Cardiac muscle cell (in vitro differentiated cells and primary cell): Measurements from ENCODE around the gene NLRC3. TPM values are rescaled to one million over a fixed set of nuclear protein-coding genes. Genes with fewer than 3 reads are reported as not detected.

ENCODE experiments used
- DNase-seq, 2 donors: peaks; one replicate each; pipeline versions ENCODE4 v3.0.0 to v3.0.0-alpha.2; 2010 to 2017; ENCODE audit warnings: low read depth in 1 of 2, low spot score in 1 of 2
- H3K27ac ChIP-seq: fragments of 200-600 bp; sonication (generic); 2 replicates; pipeline ENCODE4 v1.5.1; 2016
- H3K27me3 ChIP-seq: fragments of 200-600 bp; sonication (generic); 2 replicates; pipeline ENCODE4 v1.6.0; 2016; ENCODE audit warnings: control low read depth
- H3K36me3 ChIP-seq: fragments of 200-600 bp; sonication (generic); 2 replicates; pipeline ENCODE4 v1.5.1; 2016; ENCODE audit warnings: control low read depth
- H3K4me1 ChIP-seq: fragments of 200-600 bp; sonication (generic); 2 replicates; pipeline ENCODE4 v1.8.1; 2017; ENCODE audit warnings: low read depth, mild to moderate bottlenecking, mixed run types
- H3K4me3 ChIP-seq: fragments of 200-600 bp; sonication (generic); 2 replicates; pipeline ENCODE4 v1.5.1; 2016; ENCODE audit warnings: mild to moderate bottlenecking
- H3K9me3 ChIP-seq: fragments of 200-600 bp; sonication (generic); 2 replicates; pipeline ENCODE4 v1.5.1; 2017; ENCODE audit warnings: low read depth, mild to moderate bottlenecking, control low read depth
- CTCF ChIP-seq: IDR thresholded peaks from 2 replicates; pipeline ENCODE4 v1.5.1; 2012; ENCODE audit warnings: low read depth, mild to moderate bottlenecking, low read length
- polyA plus RNA-seq: library from polyadenylated mRNA; unstranded; fragments of >200 nt; fragmentation: Nextera tagmentation; extraction: Ambion mirVana; gene quantifications from 2 replicates; pipeline ENCODE4 v1.2.1, GENCODE V29; 2016
- total RNA-seq: library from RNA; depleted of rRNA; stranded (reverse); fragments of >200 nt; gene quantifications from 2 replicates; pipeline ENCODE4 v1.2.3, GENCODE V29; 2016

The NLRC3 gene
- total and polyA plus RNA-seq, 2 experiments from 2014 or later = 0.09 to 0.61 TPM

GRCh38 chr16:3495176-3495575, 82.0 kb downstream of the NLRC3 start, which contains the start of gene C16orf90:
C16orf90 (minus strand) TSS chr16:3495489; CDS start chr16:3495421, 68 bp downstream.
- Histone ChIP-seq H3K27me3 (no peaks in the 10 kb centered on the region), H3K36me3 (no peaks in the 10 kb centered on the region), H3K4me1 (no peaks in the 10 kb centered on the region), H3K9me3 (no peaks in the 10 kb centered on the region), H3K4me3 (no peak within 1 kb of the TSS), H3K27ac (no peak within 1 kb of the TSS)
- no peak for DNase-seq
- TF ChIP-seq CTCF = no peak

- no peak overlapping the region for H3K27ac ChIP-seq
- H3K4me1 ChIP-seq = no peaks in the 10 kb centered on the region
- no peak overlapping the region for H3K4me3 ChIP-seq
- TF ChIP-seq CTCF = no peak
- no peaks in the 10 kb centered on the region for H3K27me3 ChIP-seq
- no peak for DNase-seq
- H3K36me3 ChIP-seq = no peaks in the 10 kb centered on the region
- no peaks in the 10 kb centered on the region for H3K9me3 ChIP-seq
Measured at GRCh38 chr16:3494386-3494973, 82.7 kb downstream of the NLRC3 start.

GRCh38 chr16:3492356-3492755, 84.8 kb downstream of the NLRC3 start:
- no peak for DNase-seq
- no peaks in the 10 kb centered on the region for H3K9me3 ChIP-seq
- no peaks in the 10 kb centered on the region for H3K27me3 ChIP-seq
- no peak for TF ChIP-seq CTCF
- no peaks in the 10 kb centered on the region for H3K36me3 ChIP-seq
- H3K27ac ChIP-seq = no peak overlapping the region
- H3K4me1 ChIP-seq = no peaks in the 10 kb centered on the region
- no peak overlapping the region for H3K4me3 ChIP-seq

GRCh38 chr16:3490911-3491629, 86.1 kb downstream of the NLRC3 start:
- Histone ChIP-seq H3K9me3 (no peaks in the 10 kb centered on the region), H3K4me1 (no peaks in the 10 kb centered on the region), H3K36me3 (no peaks in the 10 kb centered on the region), H3K4me3 (no peak overlapping the region), H3K27ac (no peak overlapping the region), H3K27me3 (no peaks in the 10 kb centered on the region)
- no peak for DNase-seq
- TF ChIP-seq CTCF = no peak

Other genes starting within 250 kb of the NLRC3 start
- 1.1 TPM in 1 of 2 replicates, not detected in the other for gene OR2C1, start 221.5 kb downstream of the NLRC3 start, total RNA-seq
- 1.0 and 1.4 TPM in 2 replicates for gene OR2C1, start 221.5 kb downstream of the NLRC3 start, polyA plus RNA-seq
- 17.1 and 19.8 TPM in 2 replicates for gene ZSCAN32, start 176.4 kb downstream of the NLRC3 start, total RNA-seq
- gene ZSCAN32, start 176.4 kb downstream of the NLRC3 start, polyA plus RNA-seq = 12.3 and 13.7 TPM in 2 replicates
- 32.0 and 33.5 TPM in 2 replicates for gene ZNF174, start 176.2 kb downstream of the NLRC3 start, total RNA-seq
- 31.4 and 33.1 TPM in 2 replicates for gene ZNF174, start 176.2 kb downstream of the NLRC3 start, polyA plus RNA-seq
- 1.2 and 2.1 TPM in 2 replicates for gene ZNF597, start 133.9 kb downstream of the NLRC3 start, total RNA-seq
- gene ZNF597, start 133.9 kb downstream of the NLRC3 start, polyA plus RNA-seq = 0.56 and 2.5 TPM in 2 replicates
- gene NAA60, start 133.7 kb downstream of the NLRC3 start, total RNA-seq = 43.9 and 50.7 TPM in 2 replicates
- 77.0 and 83.0 TPM in 2 replicates for gene NAA60, start 133.7 kb downstream of the NLRC3 start, polyA plus RNA-seq
- gene C16orf90, start 81.9 kb downstream of the NLRC3 start, total RNA-seq = not detected in 2 replicates
- gene C16orf90, start 81.9 kb downstream of the NLRC3 start, polyA plus RNA-seq = not detected in 2 replicates
- gene CLUAP1, start 76.4 kb downstream of the NLRC3 start, total RNA-seq = 23.3 and 29.0 TPM in 2 replicates
- gene CLUAP1, start 76.4 kb downstream of the NLRC3 start, polyA plus RNA-seq = 50.5 and 52.0 TPM in 2 replicates
- 5.6 and 7.2 TPM in 2 replicates for gene SLX4, start 34.2 kb upstream of the NLRC3 start, total RNA-seq
- 2.9 and 3.6 TPM in 2 replicates for gene SLX4, start 34.2 kb upstream of the NLRC3 start, polyA plus RNA-seq
- gene DNASE1, start 77.3 kb upstream of the NLRC3 start, total RNA-seq = 48.7 and 73.9 TPM in 2 replicates
- gene DNASE1, start 77.3 kb upstream of the NLRC3 start, polyA plus RNA-seq = 28.1 and 38.1 TPM in 2 replicates
- gene TRAP1, start 140.1 kb upstream of the NLRC3 start, total RNA-seq = 141 and 157 TPM in 2 replicates
- gene TRAP1, start 140.1 kb upstream of the NLRC3 start, polyA plus RNA-seq = 164 and 178 TPM in 2 replicates